GM10266 (cell line): ENCODE results near the gene DNASE1L2.

Experiments used
- DNase-seq: peaks from one replicate; pipeline ENCODE4 v3.0.0; 2012; ENCODE audit errors: extremely low spot score
- TF ChIP-seq, protein P1 (sequence below): IDR thresholded peaks from 2 replicates; pipeline ENCODE4 v1.5.1; 2012; ENCODE audit warnings: mild to moderate bottlenecking, low read depth; ENCODE audit not compliant: control insufficient read depth, insufficient read depth; ENCODE audit errors: missing control alignments

DNASE1L2 gene, protein sequence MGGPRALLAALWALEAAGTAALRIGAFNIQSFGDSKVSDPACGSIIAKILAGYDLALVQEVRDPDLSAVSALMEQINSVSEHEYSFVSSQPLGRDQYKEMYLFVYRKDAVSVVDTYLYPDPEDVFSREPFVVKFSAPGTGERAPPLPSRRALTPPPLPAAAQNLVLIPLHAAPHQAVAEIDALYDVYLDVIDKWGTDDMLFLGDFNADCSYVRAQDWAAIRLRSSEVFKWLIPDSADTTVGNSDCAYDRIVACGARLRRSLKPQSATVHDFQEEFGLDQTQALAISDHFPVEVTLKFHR

DNA sequence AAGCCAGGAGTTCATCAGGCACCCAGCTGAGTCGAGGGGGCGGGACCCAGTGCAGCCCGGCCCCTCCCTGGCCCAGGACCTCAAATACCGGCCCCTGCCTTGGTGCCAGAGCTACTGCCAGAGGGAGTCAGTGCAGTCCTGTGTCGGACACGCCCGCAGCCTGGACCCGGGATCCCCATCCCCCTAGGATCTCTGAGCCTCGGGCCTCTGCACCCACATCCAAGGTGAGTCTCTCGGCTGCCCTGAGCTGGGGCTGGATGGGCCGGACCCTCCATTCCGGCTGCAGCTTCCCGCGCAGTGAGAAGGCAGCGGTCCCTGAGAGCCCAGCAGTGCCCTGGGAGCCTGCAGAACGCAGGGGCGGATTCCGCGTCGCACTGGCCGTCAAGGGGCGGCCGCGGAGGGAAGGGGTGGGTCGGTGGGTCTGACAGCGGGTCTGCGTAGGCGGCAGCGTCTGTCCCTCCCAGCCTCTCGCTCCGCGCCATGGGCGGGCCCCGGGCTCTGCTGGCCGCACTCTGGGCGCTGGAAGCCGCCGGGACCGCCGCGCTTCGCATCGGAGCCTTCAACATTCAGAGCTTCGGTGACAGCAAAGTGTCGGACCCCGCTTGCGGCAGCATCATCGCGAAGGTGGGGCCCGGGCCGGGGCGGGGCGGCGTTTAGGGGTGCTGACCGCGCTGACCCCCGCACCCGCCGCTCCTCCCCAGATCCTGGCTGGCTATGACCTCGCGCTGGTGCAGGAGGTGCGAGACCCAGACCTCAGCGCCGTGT lies at the start of gene DNASE1L2:
Gene DNASE1L2, plus strand, starts transcription at position 108 of the 765 bp plus-strand sequence. Its CDS starts 373 bp downstream, at position 481.
- DNase-seq, result no peak
- TF ChIP-seq, protein P1, sequence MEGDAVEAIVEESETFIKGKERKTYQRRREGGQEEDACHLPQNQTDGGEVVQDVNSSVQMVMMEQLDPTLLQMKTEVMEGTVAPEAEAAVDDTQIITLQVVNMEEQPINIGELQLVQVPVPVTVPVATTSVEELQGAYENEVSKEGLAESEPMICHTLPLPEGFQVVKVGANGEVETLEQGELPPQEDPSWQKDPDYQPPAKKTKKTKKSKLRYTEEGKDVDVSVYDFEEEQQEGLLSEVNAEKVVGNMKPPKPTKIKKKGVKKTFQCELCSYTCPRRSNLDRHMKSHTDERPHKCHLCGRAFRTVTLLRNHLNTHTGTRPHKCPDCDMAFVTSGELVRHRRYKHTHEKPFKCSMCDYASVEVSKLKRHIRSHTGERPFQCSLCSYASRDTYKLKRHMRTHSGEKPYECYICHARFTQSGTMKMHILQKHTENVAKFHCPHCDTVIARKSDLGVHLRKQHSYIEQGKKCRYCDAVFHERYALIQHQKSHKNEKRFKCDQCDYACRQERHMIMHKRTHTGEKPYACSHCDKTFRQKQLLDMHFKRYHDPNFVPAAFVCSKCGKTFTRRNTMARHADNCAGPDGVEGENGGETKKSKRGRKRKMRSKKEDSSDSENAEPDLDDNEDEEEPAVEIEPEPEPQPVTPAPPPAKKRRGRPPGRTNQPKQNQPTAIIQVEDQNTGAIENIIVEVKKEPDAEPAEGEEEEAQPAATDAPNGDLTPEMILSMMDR, result no peak

DNA sequence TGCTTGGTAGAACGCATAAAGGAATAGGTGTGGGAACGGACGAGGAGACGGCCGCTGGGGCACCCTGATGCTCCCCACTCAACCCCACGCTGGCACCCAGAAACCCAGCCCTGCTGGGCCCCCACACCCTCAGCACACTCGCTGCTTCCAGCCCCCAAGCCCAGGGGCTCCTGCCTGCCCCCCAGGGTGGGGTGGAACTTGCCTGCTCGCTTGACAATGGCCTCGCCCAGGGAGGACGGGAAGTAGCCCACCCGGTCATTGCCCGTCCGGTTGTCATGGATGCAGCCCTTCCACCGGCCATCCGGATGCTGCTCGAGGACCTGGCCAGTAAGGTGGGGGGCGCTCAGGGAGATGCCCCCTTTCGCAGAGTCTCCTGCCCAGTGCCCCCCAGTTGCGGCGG lies 49.7 kb upstream of the DNASE1L2 start:
- no peak for DNase-seq
- TF ChIP-seq, protein P1, result no peak

DNA sequence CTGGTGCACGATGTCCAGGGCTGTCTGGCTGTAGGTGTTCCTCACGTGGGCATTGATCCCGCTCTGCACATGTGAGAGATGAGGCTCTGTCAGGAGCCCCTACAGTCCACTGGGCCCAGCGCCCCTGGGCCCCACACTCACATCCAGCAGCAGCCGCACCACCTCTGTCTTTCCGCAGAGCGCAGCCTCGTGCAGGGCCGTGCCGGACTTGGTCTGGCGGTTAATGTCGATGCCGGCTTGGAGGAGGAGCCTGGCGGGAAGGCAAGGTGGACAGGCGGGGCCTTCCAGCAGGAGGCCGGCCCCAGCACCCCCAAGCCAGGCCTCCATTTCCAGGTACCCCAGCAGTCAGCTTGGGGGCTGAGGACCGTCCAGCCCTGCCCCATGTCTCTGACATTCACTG lies 49.0 kb upstream of the DNASE1L2 start:
- DNase-seq, result no peak
- TF ChIP-seq, protein P1, result no peak

DNA sequence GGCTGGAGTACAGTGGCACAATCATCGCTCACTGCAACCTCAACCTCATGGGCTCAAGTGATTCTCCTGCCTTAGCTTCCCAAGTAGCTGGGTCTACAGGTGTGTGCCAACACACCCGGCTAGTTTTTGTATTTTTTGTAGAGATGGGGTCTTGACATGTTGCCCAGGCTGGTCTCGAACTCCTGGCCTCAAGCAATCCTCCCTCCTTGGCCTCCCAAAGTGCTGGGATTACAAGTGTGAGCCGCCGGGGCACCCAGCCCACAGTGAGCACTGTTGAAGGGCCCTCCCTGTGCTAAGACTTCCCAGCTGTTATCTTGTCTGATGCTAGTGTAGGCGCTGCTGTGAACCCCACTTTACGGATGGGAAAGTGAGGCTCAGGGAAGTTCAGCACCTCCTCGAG lies 47.8 kb upstream of the DNASE1L2 start:
- TF ChIP-seq, protein P1, result no peak
- DNase-seq, result no peak

GRCh38 chr16:2189252-2189893 lies 46.9 kb upstream of the DNASE1L2 start:
- TF ChIP-seq, protein P1, result no peak
- DNase-seq, result no peak

DNA sequence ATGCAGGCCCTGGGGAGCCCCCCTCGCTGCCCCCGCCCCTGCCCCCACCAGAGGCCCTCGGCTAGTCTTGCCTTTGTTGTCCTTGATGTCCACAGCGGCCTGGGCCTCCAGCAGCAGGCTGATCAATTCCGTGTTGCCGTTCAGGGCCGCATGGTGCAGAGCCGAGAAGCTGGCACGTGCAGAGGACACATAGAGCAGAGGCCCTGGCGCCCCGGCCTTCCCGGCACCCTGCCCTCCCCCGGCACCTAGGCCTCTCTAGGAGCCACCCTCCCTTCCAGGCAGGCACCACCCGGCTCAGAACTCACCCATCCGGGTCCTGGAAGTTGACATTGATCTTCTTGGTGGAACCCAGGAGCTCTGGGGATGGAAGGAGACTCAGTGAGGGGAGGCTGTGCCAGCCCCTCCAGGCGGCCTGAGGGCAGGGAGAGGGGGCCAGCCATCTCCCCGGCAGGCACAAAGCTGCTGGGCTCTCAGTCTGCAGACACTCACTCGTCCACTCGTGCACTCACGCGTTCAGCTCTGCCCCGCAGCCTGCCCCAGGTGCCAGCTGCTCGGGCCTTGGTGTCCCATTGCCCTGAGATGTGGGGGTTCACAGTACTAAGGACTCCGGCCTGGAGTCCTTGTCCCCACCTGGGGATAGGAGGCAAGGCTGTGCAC lies 46.1 kb upstream of the DNASE1L2 start:
- no peak for DNase-seq
- TF ChIP-seq, protein P1, result no peak
